SIG-M5 (cell line): Measurements from ENCODE around the gene KLK8.

ENCODE experiments used
- DNase-seq: peaks from one replicate; lab custom pipeline; 2025; lab: John Stamatoyannopoulos, UW

Gene KLK8

DNA sequence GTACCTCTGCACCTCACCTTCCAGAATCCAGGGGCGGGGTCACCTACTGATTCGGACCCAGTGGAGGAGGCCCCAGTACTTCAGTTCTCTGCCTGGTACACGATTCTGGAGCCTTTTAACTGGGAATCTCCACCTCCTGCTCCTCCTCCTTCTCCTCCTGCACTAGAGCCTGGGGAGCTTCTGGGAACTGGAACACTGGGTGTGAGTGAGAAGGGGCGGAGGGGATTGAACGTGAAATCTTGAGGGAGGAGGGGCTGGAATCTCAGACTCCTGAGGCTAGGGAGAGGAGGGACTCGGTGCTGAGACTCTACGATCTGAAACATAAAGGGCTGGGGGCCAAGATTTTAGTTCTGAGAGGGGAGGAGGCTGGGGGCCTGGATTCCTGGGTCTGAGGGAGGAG is at the start of gene KLK8:
KLK8 (minus strand) TSS at position 90 of the 400 bp plus-strand sequence. CDS start 437 bp downstream, outside the sequence.
- DNase-seq: no peak

DNA sequence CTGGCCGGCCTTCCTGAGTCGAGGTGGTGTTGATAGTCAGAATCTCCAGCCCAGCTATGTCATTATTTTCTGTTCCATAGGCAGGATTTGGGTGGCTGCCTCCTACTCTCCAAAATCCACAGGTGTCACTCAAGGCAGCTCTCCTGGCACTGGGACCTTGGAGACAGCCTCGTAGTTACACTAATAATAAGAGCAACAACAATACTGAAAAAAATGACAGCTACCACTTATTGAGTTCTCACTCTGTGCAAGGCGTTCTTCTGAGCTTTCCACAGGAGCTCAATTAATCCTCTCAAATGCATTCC is 45.6 kb upstream of the KLK8 start:
- no peak for DNase-seq

DNA sequence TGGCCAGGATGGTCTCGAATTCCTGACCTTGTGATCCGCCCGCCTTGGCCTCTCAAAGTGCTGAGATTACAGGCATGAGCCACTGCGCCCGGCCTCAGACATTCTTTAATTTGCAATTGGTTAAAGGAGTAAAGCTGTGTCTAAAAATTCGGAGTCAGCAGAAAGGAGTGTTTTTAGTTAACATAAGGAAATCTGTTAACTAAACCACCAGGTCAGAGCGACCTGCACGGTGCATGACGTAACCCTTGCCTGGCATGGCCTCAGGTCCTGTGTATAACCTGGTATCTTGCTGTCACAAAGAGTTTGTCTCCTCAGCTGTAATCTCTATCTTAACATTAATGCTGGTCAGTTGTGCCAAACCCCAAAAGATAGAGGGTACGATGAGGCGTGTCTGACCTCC is 42.9 kb upstream of the KLK8 start:
- DNase-seq: no peak

DNA sequence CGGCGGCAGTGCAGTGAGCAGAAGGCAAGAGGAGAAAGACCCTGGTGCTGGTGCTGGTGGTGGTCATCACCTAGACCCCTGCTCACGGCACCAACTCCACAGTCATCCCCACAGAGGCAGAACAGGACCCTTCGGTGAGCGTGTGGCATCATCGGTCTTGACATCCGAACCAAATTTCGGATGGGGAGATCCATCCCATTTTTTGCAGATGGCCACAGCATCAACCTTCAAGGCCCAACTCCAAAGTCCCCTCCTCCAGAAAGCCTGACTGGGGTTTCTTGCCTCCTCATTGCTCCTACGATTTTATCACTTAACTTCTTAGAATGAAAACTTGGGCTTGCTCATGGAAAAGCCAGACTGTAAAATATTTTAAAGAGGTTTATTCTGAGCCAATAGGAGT is 42.1 kb upstream of the KLK8 start:
- DNase-seq: no peak

GRCh38 chr19:51040151-51040550 is 38.7 kb upstream of the KLK8 start:
- DNase-seq: no peak

- DNase-seq: no peak
Observed at GRCh38 chr19:51036519-51036918, 35.1 kb upstream of the KLK8 start.

GRCh38 chr19:51034704-51035103 is 33.3 kb upstream of the KLK8 start, which contains the start of gene KLK12:
TSS of gene KLK12 (minus strand) at chr19:51035002. CDS start at chr19:51034621, 381 bp downstream.
- no peak for DNase-seq

DNA sequence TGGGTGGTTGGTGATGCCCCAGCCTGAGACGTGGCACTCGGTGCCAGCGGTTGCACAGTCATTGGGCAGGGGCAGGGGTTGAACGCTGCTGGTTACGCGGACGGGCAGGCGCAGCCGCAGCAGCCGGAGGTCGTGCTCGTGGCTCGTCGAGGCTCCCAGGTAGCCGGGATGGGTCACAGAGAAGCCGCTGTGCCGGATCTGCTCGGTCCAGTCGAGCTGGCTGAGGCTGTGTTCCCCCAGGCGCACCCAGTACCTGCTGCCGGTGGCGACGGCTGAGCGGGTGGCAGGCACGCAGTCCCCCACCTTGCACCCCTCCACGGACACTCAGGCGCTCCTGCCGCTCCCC is 30.4 kb upstream of the KLK8 start:
- DNase-seq: no peak

- no peak for DNase-seq
Observed at GRCh38 chr19:51031220-51031879, 29.9 kb upstream of the KLK8 start.

- no peak for DNase-seq
Observed at GRCh38 chr19:51030631-51031030, 29.2 kb upstream of the KLK8 start.

GRCh38 chr19:51029718-51030117 is 28.3 kb upstream of the KLK8 start:
- no peak for DNase-seq

- DNase-seq: no peak
Observed at GRCh38 chr19:51027873-51028272, 26.5 kb upstream of the KLK8 start.

GRCh38 chr19:51027126-51027806 is 25.9 kb upstream of the KLK8 start:
- DNase-seq: no peak

- no peak for DNase-seq
Observed at GRCh38 chr19:51026554-51026831, 25.1 kb upstream of the KLK8 start, which contains the start of gene KLK11. TSS of gene KLK11 (minus strand) at chr19:51026616. CDS start at chr19:51025631, 985 bp downstream.

DNA sequence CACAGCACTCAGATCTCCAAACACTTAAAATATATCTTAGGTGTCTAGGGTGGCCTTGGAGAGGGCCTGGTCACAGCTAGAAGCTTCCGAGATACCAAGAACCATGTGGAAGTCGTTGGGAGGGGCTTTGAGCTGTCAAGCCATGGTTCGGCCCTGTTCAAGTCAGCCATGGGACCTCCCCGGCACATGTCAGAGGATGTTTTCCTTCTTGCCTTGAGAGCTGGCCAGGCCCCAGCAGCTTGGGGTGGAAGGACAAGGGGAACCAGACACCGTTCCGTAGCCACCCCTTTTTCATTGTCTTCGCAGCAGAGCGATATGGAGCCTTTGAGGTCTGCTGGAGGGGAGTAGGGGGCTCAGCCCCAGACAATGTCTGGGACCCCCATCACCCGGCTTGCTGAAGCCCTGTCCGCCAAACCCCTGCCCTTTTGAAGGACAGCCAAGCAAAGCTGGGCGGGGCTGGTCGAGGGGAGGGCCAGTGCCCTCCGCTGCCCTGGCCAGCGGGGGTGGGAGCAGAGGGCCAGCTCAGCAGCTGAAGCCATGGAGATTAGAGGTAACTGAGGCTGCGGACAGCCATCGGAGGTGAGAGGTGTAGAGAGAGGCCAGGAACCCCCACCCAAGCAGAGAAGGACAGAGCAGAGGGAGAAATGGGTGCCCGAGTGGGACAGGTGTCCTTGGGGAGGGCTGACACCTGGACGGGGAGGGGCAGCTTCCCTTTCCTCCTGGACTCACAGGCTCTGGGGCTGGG is 24.6 kb upstream of the KLK8 start:
- no peak for DNase-seq

DNA sequence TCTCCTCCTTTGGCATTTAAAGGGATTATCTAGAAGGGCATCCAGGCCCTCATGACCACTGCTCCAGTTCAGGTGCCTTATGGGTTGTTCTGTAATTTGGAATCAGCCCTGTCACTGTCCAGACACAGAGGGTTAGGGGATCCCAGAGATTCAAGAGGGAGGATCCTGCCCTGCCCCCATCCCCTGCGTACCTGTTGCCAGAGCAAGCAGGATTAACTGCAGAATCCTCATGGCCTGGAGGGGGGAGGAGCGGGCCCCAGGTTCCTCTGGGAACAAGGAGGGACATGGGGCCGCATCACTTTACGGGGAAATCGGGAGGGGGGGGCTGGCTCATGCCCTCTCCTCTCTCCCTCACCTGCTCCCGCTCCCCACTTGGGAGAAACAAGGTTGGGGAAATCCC is 24.0 kb upstream of the KLK8 start:
- no peak for DNase-seq

GRCh38 chr19:51024924-51025323 is 23.5 kb upstream of the KLK8 start:
- no peak for DNase-seq

- DNase-seq: no peak
Observed at GRCh38 chr19:51023946-51024345, 22.5 kb upstream of the KLK8 start.

DNA sequence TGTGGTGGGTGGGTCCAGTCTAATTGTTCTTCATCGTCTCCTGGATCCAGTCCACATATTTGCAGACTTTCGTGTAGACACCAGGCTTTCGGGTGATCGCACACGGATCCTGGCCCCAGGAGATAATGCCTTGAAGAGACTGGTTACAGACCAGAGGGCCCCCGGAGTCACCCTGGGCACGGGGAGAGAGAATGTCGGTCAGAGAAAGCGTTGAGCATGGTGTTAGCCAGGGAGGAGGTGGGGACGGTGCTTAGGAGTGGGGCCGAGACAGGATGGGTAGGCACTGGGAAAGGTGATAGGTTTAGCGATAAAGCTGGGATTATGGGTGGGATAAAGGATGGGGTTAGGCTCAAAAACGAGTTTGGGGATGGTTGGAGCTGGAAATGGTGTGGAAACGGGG is 21.1 kb upstream of the KLK8 start:
- DNase-seq: no peak

GRCh38 chr19:51020988-51021651 is 19.7 kb upstream of the KLK8 start:
- no peak for DNase-seq

DNA sequence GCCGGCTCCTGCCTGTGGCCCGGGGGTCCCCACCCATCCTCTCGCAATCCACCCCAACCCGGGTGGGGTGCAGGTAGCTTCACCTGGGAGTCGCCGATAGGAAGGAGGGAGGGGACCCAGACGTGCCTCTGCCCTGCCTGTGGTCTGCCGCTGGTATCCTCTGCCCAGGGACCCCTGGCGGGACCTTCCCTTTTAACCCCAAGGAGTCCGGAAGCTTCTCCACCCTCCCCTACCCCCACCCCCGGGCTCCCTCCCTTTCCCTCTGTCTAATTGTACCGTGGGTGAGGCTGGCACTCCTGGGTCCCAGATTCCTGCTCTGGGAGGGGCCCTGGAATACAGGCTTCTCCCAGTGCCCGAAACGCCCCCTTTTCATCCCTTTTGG is 18.1 kb upstream of the KLK8 start, which contains the start of gene KLK10:
KLK10 (minus strand) TSS at position 166 of the 382 bp plus-strand sequence. CDS start 579 bp downstream, outside the sequence.
- no peak for DNase-seq

DNA sequence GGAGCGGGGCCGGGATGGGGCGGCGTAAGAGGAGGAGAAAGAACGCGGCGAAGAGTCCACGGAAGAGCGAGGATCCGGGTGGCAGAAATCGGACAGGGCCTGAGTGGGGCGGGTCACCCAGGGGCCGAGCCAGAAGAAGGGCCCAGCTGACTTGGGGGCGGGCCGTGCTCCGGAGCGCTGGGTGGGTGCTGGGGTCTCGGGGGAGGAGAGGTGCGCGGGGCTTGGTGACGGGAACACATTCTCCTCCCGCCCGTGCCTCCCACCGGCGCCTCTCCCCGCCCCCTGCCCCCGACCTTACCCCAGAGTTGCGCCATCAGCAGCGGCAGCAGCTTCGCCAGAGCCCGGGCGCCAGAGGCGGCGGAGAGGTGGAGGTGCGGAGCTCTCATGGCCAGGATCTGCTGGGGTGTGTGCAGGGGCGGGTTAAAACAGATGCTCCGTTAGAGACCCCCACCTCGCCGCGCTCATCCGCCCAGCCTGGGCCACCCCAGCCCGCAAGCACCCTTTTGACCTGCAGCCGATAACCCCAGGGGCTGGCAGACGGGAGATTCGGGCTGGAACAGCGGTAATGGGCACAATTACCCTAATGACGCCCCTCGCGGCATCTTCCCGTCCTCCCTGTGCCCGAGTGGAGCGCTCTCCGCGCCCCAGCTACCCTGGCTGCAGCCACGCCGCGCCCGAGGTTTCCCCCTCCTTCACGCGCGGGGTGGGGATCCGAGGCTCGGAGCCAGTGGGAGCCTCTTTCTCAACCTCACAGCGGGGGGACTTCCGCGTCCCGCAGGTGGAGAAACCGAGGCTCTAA is 17.5 kb upstream of the KLK8 start:
- DNase-seq: no peak
